Glutamatergic neuron (in vitro differentiated cells): ENCODE measurements around the gene MYH13. TPM values are rescaled to one million over a fixed set of nuclear protein-coding genes. Genes with fewer than 3 reads are reported as not detected.

Experiments used
- DNase-seq: peaks from one replicate; pipeline ENCODE4 v3.0.0; 2022
- H3K27ac Mint-ChIP-seq: one replicate; pipeline ENCODE4 v1.8.0; 2020; ENCODE audit warnings: mild to moderate bottlenecking, mixed read lengths, inconsistent platforms; ENCODE audit not compliant: unreplicated experiment
- H3K27me3 Mint-ChIP-seq: one replicate; pipeline ENCODE4 v1.8.0; 2020; ENCODE audit warnings: mild to moderate bottlenecking, moderate library complexity, mixed read lengths, inconsistent platforms; ENCODE audit not compliant: unreplicated experiment
- H3K36me3 Mint-ChIP-seq: one replicate; pipeline ENCODE4 v1.8.0; 2020; ENCODE audit warnings: mild to moderate bottlenecking, mixed read lengths, inconsistent platforms; ENCODE audit not compliant: unreplicated experiment
- H3K4me1 Mint-ChIP-seq: one replicate; pipeline ENCODE4 v1.8.0; 2020; ENCODE audit warnings: mild to moderate bottlenecking, low read depth, mixed read lengths, inconsistent platforms; ENCODE audit not compliant: unreplicated experiment
- H3K4me3 Mint-ChIP-seq: one replicate; pipeline ENCODE4 v1.8.0; 2020; ENCODE audit warnings: mild to moderate bottlenecking, mixed read lengths, inconsistent platforms; ENCODE audit not compliant: unreplicated experiment
- H3K9me3 Mint-ChIP-seq: one replicate; pipeline ENCODE4 v1.8.0; 2020; ENCODE audit warnings: mild to moderate bottlenecking, moderate library complexity, mixed read lengths, inconsistent platforms; ENCODE audit not compliant: unreplicated experiment
- long read RNA-seq: library from polyadenylated mRNA; unstranded; transcript quantifications from one replicate; pipeline ENCODE4 v2.0.0, GENCODE V29; 2020; ENCODE audit not compliant: unreplicated experiment
- total RNA-seq: library from RNA; stranded (reverse); fragmentation: NEBNext Ultra II Directional; extraction: Animal tissue kit (Norgen Biotek cat#: 25700); gene quantifications from one replicate; pipeline ENCODE4 v1.2.1, GENCODE V29; 2021; ENCODE audit not compliant: unreplicated experiment
- TF ChIP-seq, protein P1 (sequence below): fragments of 200-600 bp; sonication (generic); IDR thresholded peaks from one replicate; pipeline ENCODE4 v1.5.0; 2021; ENCODE audit not compliant: partially characterized antibody, unreplicated experiment

Gene MYH13
- total RNA-seq, result not detected
- long read RNA-seq, result 0 reads

DNA sequence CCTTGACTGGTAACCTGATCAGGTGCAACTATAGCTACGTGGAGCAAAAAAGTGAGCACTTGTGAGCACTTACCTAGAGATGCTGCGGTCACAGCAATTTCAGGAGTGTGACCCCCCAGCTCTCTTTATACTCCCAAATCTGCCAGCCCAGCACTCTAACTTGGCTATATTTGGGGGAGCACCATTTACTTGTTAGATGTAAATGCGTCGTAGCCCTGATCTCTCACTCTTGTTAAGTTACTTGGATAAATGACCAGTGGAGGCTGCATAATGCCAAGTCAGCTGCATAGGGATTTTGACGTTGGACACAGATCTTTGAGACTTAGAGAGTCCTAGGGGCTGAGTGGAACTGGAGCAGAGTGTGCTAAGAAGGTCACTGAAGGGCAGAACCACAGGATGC lies at the start of gene MYH13:
Gene MYH13 (minus strand): TSS at position 101 of the 400 bp plus-strand sequence. CDS start 8,476 bp downstream, outside the sequence.
- TF ChIP-seq, protein P1, sequence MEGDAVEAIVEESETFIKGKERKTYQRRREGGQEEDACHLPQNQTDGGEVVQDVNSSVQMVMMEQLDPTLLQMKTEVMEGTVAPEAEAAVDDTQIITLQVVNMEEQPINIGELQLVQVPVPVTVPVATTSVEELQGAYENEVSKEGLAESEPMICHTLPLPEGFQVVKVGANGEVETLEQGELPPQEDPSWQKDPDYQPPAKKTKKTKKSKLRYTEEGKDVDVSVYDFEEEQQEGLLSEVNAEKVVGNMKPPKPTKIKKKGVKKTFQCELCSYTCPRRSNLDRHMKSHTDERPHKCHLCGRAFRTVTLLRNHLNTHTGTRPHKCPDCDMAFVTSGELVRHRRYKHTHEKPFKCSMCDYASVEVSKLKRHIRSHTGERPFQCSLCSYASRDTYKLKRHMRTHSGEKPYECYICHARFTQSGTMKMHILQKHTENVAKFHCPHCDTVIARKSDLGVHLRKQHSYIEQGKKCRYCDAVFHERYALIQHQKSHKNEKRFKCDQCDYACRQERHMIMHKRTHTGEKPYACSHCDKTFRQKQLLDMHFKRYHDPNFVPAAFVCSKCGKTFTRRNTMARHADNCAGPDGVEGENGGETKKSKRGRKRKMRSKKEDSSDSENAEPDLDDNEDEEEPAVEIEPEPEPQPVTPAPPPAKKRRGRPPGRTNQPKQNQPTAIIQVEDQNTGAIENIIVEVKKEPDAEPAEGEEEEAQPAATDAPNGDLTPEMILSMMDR, result no peak
- no peak for DNase-seq
- Mint-ChIP-seq H3K27me3 (no peaks in the 10 kb centered on the region), H3K27ac (no peak within 1 kb of the TSS), H3K36me3 (no peaks in the 10 kb centered on the region), H3K9me3 (no peaks in the 10 kb centered on the region), H3K4me1 (no peaks in the 10 kb centered on the region), H3K4me3 (no peak within 1 kb of the TSS)

DNA sequence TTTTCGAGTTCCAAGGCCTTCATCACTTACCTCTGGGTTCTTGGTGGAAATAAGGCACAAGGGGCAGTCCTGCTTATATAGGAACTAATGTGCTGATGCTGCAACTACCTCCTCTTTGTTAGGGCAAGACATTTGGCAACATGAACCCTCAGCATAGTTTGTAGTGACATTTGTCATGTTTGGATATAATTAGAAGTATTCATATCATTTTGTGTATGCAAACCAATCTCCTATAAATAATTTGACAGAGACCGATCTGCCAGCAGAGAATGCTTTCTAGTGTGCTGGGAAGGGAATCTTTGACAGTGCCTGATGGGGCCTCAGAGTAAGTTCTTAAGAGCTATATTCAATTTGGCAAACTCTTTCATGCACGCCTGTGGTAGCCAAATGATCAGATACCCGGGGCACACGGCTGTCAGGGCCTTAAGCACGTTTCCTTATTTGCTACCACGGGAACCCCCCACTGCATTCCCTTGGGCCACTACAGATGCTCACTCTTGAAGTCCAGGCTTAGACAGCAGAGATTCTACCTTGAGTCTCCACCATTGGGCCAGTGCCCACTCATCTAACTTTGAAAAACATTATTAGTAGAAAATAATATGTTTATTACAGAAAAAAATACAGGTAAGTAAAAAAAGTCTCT lies 49.2 kb upstream of the MYH13 start, which contains the start of gene MYH8:
Gene MYH8 (minus strand): TSS at position 51 of the 643 bp plus-strand sequence. CDS start 1,723 bp downstream, outside the sequence.
- H3K4me1 Mint-ChIP-seq, result peaks cover 4% of the 10 kb centered on the region
- H3K27me3 Mint-ChIP-seq, result no peaks in the 10 kb centered on the region
- H3K4me3 Mint-ChIP-seq, result no peak within 1 kb of the TSS
- H3K27ac Mint-ChIP-seq, result peak within 1 kb of the TSS; percentile 73
- H3K9me3 Mint-ChIP-seq, result no peaks in the 10 kb centered on the region
- TF ChIP-seq, protein P1, result no peak
- DNase-seq, result peak; percentile 20
- no peaks in the 10 kb centered on the region for H3K36me3 Mint-ChIP-seq

DNA sequence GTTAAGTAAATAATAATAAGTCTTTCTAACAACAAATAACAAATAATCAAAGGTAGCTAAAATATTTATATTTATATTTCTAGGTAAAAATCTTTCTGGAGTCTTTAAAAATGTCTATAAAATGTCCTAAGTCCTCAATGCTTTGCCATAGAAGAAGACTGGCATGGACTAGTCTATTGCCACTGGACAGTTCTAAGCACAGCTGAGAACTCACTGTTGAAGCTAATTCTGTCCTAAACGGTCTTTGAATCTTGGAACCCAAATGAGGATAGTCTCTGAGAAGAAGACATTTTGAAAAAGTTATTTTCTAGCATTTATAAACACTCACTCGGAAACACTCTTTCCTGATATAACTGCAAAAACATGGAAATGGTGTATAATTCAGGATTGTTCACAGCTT lies 48.4 kb upstream of the MYH13 start:
- Mint-ChIP-seq H3K4me3 (no peak overlapping the region), H3K27me3 (no peaks in the 10 kb centered on the region), H3K27ac (no peak overlapping the region), H3K4me1 (peaks cover 4% of the 10 kb centered on the region), H3K36me3 (no peaks in the 10 kb centered on the region), H3K9me3 (no peaks in the 10 kb centered on the region)
- TF ChIP-seq, protein P1, result no peak
- no peak for DNase-seq

DNA sequence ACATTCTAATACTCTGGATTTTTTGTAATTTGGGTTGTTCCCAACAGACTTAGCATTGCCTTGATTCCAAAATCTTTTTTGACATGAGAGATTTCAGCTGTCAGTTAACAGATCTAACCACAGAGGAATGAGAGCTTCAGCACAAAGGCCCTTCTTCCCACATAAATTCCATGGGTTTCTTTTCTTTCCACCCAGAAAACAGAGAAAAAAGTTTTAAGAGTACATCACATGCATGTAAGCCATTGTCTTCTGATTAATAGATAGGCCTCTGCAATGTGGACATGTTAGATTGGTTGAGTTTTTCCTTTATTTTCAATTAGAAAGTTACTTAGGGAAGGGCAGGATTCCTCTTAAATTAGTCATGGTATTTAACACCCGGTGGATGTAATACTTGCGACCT lies 48.0 kb upstream of the MYH13 start:
- Mint-ChIP-seq H3K27me3 (peaks cover 1% of the 10 kb centered on the region), H3K36me3 (no peaks in the 10 kb centered on the region), H3K4me1 (peaks cover 4% of the 10 kb centered on the region), H3K4me3 (no peak overlapping the region), H3K27ac (no peak overlapping the region), H3K9me3 (no peaks in the 10 kb centered on the region)
- no peak for DNase-seq
- TF ChIP-seq, protein P1, result no peak

DNA sequence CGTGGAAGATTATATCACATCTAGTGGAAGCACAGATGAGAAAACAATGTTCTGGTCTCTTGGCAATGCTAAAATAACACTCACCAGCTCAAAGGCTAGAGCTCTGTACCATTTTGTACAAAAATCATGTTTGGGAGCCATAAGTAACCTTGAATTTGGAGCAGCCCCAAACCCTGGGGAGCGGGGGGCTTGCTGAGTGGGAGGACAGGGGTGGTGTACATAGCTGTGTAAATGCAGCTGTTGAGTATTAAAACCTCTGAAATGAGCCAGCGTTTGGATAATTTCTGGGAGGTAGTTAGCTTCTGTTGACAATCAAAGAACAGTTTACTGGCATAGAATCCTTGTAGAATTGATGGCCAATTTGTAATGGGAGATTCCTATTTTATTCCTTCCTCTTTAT lies 44.6 kb upstream of the MYH13 start:
- Mint-ChIP-seq H3K36me3 (no peaks in the 10 kb centered on the region), H3K9me3 (no peaks in the 10 kb centered on the region), H3K27me3 (peaks cover 1% of the 10 kb centered on the region), H3K27ac (no peak overlapping the region), H3K4me3 (no peak overlapping the region), H3K4me1 (peaks cover 4% of the 10 kb centered on the region)
- DNase-seq, result no peak
- TF ChIP-seq, protein P1, result no peak
